Measurements from ENCODE around the gene TLCD4.
"Not testable (repeated sequence)": the region's sequence is repeated elsewhere in the genome, so short reads cannot be mapped to it uniquely, and the experiment has no call there.

The TLCD4 gene

GRCh38 chr1:95154096-95154495 is 36.9 kb downstream of the TLCD4 start:
- no peak for DNase-seq (ENCODE audit: low read depth in 2 of 2)

GRCh38 chr1:95165569-95165968 is 48.4 kb downstream of the TLCD4 start:
- DNase-seq (ENCODE audit: low read depth in 2 of 2), result not testable (repeated sequence)
